Measurements from ENCODE around the gene PRSS16.
"Not testable (repeated sequence)": the region's sequence is repeated elsewhere in the genome, so short reads cannot be mapped to it uniquely, and the experiment has no call there.

The PRSS16 gene

DNA sequence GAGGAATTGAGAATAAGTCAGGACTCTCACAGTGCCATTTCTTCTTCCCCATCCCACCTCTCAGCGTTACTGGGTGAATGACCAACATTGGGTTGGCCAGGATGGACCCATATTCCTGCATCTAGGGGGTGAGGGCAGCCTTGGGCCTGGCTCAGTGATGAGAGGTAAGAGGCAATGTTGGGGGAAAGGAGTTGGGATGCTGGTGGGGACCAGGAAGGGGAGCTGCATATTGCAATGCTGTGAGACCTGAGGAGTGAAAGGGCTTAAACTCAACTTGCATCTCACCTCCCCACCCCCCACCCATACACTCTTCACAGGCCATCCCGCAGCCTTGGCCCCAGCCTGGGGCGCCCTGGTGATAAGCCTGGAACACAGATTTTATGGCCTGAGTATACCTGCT lies 1.3 kb downstream of the PRSS16 start:
- no peak for DNase-seq

DNA sequence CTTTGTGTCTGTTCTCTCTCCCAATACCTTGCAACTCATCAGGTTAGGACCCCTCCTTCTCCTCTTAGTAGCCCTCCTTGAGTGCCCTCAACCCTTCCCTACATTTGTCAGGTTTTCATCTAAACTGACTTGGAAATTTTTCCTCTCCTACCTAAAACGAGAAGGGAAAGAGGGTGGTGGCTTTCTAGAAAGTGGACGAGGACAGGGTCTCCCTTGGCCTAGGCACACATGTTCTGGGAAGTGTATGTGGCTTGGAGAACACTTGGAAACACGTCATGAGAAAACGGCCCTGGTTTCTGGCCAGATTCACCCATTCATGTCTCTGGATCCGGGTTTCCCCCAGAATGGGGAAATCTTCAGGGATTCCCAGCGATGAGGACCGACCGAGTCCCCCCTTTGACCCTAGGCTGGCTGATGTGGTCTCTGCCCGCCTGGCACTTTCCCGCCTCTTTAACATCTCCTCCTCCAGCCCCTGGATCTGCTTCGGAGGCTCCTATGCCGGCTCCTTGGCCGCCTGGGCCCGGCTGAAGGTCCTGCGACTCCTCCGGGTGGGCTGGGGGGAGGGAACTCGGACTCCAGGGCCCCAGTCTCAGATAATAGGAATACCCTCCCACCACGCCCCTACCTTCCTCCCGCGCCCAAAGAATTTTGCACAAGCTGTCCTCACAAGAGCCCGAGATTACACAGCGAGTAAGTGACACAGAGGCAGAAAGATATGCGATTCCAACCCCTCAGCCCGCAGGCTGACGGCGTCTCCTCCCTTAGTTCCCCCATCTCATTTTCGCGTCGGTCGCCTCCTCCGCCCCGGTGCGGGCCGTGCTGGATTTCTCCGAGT lies 3.0 kb downstream of the PRSS16 start:
- DNase-seq = no peak

DNA sequence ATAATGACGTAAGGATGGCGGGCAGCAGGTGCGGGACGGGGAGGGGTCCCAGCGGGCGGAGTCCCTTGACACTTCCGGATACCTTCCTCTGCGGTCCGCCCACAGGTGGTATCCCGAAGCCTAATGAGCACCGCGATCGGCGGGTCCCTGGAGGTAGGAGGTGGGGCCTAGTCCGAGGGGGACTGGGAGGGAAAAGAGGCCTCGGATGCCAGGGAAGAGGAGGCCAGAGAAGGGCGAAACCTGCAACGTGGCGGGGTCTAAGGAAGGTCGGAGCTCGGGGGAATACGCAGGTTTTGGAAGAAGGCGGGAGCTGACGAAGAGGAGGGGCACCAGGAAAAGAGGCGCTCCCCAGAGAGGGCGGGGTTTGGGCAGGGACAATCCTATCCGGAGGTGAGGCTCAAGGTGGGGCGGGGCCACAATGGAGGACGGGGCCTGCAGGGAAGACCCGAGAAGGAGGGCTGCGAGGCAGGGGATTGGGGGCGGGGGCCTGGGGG lies 3.7 kb downstream of the PRSS16 start:
- DNase-seq = no peak

DNA sequence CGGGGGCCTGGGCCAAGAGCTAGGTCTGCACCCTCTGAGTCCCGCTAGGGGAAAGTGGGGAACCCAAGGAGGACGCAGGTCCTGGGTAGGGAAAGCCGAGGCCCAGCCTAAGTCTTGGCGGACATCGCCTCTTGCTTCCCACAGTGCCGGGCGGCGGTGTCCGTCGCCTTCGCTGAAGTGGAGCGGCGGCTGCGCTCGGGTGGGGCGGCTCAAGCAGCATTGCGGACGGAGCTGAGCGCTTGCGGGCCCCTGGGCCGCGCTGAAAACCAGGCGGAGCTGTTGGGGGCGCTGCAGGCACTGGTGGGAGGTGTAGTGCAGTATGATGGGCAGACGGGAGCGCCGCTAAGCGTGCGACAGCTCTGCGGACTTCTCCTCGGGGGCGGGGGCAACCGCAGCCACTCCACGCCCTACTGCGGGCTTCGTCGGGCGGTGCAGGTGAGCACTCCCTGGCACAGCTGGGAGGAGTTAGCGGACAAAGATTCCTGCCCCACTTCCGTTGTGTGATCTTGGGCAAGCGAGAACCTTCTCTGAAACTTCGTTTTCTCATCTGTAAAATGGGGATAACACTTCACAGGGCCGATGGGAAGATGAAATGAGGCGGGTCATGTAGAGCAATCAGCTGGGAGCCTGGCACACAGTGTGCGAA lies 4.2 kb downstream of the PRSS16 start:
- no peak for DNase-seq

DNA sequence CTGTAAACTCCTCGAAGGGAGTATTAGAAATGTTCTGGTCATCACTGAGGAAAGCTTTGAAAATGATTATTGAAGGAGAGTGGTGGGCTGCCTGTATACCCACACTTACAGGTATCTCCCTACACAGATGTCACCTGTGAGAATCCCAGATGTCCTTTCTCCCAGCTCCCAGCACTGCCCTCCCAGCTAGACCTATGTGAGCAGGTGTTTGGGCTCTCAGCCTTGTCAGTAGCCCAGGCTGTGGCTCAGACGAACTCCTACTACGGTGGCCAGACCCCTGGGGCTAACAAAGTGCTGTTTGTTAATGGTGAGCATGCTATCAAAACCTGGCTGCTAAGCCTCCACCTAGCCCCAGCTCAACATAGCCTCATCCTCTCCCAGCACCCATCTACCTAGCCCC lies 7.1 kb downstream of the PRSS16 start:
- no peak for DNase-seq

DNA sequence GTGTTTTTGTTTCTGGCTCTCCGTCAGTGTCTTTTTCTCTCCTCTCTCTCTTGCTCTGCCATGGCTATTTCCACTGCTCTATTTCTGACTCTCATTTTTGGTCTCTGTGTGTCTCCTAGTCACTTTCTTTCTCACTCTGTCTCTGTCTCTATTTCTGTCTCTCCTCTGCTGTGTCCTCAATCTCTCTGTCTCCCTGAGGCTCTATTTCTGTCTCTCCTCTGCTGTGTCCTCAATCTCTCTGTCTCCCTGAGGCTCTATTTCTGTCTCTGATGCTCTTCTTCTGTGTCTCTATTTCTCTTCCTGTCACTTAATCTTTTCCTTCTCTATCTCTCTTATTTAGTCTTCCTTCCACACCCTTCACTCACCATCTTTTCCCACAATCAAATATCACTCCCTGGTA lies 8.4 kb downstream of the PRSS16 start:
- no peak for DNase-seq

DNA sequence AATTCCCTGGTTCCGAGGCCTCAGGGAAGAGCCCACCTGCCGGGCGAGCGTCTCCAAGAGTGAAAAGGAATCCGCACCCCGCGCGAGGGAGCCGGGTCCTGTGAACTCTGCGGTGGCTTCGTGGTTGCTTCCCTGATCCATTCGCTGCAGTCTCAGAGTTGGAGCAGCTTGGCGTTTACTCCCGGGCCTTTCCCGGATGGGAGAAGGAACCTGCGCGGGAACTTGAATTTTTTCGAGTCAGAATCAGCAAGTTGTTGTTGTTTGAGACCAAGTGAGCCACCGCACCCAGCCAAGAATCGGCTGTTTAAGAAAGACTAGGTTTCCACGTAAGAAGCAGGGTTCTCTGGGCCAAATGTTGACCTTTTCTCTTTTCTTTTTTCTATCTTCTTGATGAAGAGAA lies 12.9 kb downstream of the PRSS16 start:
- no peak for DNase-seq

DNA sequence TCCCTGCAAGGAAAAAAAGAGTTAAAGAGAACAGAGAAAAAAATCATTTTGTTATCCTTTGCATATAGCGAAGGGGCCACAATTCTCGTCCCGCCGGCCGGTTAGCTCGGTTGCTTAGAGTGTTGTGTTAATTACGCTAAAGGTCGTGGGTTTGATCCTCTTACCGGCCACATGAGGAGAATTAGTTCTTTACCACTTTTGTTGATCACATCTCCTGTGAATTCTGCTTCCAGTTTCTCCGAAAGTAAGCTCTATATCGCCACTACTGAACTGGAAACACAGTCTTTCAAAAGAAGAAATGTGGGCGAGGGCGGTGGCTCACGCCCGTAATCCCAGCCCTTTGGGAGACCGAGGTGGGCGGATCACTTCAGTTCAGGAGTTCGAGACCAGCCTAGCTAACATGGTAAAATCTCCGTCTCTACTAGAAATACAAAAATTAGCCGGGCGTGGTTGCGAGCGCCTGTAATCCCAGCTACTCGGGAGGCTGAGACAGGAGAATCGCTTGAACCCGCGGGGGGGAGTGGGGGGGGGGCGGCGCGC lies 13.4 kb downstream of the PRSS16 start:
- DNase-seq = no peak

DNA sequence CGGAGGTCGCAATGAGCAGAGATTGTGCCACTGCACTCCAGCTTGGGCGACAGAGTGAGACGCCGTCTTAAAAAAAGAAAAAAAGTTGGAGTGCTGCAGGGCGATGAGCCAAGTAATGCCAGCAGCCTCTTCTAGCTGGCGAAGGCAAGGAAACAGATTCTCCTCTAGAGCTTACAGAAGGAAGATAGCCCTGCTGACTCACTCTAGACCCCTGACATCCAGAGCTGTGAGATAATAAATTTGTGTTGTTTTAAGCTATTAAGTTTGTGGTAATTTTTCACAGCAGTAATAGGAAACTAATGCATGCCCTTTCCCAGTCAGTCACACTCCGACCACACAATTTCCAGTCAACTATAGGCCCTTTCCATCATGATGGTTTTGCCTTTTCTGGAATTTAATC lies 16.4 kb downstream of the PRSS16 start:
- DNase-seq = no peak

DNA sequence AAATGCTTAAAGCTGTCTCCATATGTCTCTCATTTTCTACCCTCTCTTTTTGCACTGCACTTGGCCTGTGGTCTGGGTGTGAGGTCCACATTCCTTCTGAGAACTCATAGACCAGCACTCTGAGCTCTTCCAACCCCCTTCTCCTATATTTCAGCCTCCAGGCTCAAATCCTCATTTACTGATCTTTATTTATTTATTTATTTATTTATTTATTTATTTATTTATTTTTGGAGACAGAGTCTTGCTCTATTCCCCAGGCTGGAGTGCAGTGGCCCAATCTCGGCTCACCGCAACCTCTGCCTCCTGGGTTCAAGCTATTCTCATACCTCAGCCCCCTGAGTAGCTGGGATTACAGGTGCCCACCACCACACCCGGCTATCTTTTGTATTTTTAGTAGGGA lies 19.5 kb downstream of the PRSS16 start:
- DNase-seq = not testable (repeated sequence)

DNA sequence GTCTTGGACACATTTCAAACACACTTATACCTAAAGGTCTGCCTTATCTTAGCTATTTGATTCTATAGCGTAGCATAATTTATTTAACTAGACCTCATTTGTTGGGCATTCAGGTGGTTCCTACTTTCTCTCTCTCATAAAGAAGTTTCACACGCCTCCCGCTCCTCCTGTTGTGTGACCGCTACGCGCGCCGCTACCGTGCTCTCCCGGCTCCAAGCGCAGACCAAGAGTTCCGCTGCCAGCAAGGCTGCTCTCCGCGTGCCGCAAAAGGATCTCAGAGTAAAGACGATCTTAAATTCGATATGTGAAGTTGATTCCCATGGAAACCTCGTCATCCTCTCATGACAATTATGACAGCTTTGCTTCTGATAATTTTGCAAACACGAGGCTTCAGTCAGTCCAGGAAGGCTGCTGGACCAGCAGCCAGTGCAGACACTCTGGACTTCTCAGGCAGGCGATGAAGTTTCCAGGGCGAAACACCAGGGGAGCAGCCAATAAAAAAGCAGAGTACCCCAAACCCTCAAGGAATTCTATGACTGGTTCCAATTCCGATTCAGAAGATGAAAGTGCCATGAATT lies 20.4 kb downstream of the PRSS16 start:
- no peak for DNase-seq

DNA sequence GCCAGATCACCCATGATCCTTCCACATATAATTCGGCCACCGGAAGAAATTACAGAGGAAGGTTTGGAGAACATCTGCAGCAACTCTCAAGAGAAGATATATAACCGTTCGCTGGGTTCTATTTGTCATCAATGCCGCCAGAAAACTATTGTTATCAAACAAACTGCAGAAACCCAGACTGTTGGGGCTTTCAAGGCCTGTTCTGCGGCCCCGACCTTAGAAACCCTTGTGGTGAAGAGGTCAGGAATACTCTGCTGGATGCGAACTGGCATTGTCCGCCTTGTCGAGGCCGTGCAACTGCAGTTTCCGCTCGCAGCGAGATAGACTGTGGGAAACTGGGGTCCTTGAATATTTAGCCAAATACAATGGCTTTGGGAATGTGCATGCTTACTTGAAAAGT lies 21.3 kb downstream of the PRSS16 start:
- no peak for DNase-seq

DNA sequence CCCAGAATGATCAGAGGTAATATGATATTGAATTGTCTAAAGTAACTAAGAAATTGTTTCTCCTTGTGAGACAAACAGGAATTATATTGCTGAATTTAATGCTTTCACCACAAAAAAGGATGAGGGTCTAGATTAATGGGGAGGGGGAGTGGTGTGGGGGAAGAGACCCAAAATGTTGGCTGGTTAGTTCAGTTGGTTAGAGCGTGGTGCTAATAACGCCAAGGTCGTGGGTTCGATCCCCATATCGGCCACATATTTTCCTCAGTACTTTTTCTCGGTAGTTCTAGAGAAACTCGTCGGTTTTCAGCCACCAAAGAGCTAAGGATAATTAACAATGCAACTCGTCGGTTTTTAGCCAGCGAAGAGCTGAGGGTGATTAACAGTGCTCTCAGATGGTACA lies 26.3 kb downstream of the PRSS16 start:
- DNase-seq = no peak

DNA sequence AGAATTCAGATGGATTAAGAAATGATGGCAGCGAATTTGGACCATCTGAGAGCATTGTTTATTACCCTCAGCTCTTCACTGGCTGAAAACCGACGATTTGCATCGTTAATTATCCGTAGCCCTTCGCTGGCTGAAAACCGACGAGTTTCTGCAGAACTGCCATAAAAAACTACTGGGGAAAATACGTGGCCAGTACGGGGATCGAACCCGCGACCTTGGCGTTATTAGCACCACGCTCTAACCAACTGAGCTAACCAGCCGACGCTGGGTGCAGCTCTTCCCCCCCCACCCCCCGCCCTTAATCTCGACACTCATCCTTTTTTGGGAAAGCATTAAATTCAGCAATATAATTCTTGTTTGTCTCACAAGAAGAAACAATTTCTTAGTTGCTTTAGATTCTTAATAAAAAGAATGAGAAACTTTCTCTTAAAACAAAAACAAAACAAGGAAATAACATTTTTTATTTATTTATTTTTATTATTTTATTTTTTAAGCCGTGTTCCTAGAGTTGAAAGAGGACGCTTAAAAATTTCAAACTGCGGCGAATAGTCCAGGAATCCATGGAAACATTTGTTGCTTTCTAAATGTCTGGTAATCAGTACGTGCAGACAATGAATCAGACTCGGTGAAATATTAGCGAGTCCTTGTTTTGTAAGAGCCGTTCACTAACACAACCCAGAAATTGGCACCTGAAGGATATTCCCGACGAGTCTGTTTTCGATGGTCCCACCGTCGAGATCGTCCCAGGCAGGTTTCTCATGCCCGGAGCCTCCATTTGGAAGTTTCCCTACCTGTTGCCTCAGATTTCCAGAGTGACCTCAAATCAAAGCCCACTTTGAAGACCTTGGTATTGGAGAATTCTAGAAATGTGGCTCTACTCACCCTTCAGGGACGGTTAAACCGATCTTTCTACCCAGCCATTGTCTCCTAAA lies 27.8 kb downstream of the PRSS16 start:
- DNase-seq = no peak

DNA sequence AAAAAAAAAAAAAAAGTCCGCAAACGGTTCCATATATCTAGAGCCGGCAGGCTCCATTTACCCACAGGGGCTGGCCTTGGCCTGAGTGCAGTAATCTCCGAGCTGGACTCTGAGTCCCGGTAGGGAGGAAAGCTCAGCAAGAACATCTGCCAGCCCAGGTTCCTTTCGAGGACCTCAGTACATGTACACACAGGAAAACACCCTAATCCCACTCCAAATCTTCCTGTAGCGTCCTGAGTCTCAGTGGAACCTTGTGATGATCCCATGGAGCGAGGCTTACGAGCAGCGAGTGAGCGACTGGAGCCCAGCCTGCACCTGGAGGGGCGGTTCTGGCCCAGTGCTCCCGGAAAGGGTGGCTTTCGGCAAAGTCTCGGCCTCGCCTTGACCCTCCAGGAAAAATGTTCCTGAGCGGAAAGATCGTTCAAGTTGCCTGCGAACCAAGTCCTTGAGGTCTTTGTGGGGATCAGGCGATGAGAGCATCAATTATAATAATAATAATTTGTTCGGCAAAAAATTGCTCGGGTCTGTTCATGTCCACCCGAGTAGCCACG lies 32.1 kb downstream of the PRSS16 start:
- DNase-seq = no peak

DNA sequence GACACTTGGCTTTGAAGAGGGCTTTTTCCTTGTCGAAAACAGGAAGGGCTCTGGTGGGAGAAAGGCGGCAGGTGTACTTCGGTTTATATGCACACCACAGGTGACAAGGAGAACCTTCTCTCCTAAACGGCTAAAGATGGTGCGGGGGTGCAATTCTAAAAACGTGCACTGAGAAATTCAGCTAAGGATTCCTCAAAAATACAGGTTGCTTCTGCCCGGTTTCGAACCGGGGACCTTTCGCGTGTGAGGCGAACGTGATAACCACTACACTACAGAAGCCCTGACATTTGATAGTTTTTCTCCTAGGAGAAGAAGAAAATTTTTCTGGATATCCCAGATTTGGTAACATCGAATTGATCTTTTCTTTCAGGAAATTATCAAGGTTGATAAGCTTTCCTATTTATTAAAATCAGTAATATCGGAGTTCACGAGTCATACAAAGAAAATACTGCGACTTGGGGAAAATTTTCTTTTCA lies 32.6 kb downstream of the PRSS16 start:
- DNase-seq = no peak

DNA sequence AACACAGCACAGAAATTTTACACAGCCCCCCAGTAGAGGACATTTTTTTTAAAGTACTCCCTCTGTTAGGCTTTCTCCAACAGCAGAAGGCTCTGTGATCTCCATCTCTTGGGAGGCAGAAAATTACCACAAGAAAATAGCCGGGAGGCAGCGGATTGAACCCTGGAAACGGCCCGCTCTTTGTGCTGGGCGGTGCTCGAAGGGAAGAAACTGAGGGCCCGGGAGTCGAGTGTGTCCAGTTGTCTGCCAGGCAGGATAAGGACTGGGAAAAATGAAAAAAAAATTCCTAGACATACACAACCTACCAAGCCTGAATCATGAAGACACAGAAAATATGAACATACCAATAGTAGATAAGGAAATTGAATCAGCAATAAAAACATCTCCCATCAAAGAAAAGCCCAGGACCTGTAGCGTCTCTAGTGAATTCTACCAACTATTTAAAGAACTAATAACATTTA lies 33.1 kb downstream of the PRSS16 start:
- no peak for DNase-seq

DNA sequence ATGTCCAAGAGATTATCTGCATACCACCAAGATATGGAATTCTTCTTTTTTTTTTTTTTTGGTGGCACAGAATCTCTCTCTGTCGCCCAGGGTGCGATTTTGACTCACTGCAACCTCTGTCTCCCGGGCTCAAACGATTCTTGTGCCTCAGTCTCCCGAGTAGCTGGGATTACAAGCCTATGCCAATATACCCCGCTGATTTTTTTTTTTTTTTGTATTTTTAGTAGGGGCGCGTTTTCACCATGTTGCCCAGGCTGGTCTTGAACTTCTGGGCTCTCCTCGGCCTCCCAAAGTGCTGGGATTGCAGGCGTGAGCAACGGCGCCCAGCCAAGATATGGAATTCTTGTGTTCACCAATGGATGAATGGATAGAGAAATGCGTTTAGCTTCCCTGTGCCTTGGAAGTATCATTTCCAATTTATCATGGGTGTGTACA lies 33.6 kb downstream of the PRSS16 start:
- no peak for DNase-seq

DNA sequence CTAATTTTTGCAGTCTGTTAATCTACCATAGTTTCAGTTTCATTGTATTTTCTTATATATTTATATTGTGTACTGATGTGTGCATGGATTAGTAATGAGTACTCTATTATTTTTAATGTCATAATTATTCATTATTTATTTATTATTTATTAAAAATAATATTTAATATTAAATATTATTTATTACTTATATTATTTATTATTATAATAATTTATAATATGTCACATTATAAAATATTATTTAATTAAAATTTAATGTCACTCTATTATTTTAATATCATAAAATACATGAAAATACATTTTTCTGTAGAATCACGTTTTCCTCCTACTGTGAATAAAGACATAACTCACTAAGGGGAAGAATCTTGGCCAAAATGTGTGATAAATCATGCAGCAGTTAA lies 34.1 kb downstream of the PRSS16 start:
- DNase-seq = no peak

DNA sequence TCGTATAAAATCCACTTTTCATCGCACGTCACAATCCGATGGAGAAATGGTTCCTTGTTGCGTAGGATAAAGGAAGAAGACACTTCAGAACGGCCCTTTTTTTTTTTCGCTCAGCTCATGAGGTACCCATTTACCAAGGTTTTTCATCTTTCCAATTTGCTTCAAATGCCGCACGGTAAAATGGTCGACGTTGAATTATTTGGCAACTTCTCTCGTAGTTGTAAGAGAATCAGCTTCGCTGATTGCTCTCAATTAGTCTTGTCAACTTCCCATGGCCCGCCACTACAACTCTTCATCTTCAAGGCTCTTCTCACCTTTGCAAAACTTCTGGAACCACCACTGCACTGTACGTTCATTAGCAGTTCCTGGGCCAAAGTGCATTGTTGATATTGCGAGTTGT lies 35.8 kb downstream of the PRSS16 start:
- DNase-seq = no peak

DNA sequence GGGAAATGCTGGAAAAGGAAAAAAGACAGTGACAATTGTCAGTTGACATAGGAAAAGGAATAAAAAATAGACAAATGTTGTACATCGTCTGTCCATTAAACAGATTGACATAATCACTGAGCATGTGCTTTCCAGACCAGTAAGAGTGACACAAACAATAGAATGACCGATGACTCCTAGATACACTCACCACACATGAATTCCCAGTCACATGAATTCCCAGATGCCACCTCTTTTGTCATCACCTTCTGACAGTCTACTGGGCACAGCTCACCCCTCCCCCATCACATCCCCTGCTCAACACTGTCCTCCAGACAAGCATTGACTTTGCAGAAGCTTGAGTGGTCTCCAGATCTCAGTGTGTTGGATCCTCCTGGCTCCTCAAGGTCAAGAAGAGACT lies 38.6 kb downstream of the PRSS16 start:
- no peak for DNase-seq

DNA sequence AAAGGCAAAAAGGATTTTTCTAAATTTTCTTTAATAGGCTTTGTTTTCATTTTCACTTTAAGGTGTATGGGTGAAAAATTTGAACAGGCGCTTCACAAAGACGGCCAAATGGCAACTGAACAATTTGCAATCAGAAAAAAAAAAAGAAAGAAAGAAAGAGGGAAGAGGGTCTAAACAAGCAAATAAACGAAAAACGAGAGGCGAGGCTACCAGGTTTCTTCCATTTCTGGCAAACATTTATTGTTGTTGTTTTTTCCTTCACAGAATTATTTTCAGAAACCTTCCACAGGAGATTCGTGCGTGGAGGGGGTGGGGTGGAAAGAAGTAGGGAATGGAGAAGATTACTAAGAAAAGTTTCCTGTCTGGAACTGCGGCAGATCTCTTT lies 40.2 kb downstream of the PRSS16 start:
- no peak for DNase-seq
